Measurements from ENCODE around the gene FGFR3. TPM values are rescaled to one million over a fixed set of nuclear protein-coding genes. Genes with fewer than 3 reads are reported as not detected.

Gene FGFR3
- total RNA-seq, 1 experiment from 2014 or later: 8.2 TPM

- Histone ChIP-seq H3K36me3 (ENCODE audit: control insufficient read depth, insufficient read depth, low read length) (no peaks in the 10 kb centered on the region), H3K27me3 (ENCODE audit: control insufficient read depth, insufficient read depth, low read length) (no peaks in the 10 kb centered on the region), H3K4me1 (ENCODE audit: control insufficient read depth, insufficient read depth, low read length) (peaks cover 3% of the 10 kb centered on the region; the same call in 1 of the 2 replicates), H3K27ac (ENCODE audit: low read length) (peak overlapping the region; percentile 34; the same call in 1 of the 2 replicates), H3K4me3 (ENCODE audit: low read depth in 2 of 2, low read length in 2 of 2) (no peak overlapping the region), H3K9me3 (ENCODE audit: control insufficient read depth, insufficient read depth, low read depth, low read length) (no peaks in the 10 kb centered on the region)
- no TSS peak for BruUV-seq (replicated peaks)
- DNase-seq (ENCODE audit: low read depth, low spot score): no peak
- CTCF ChIA-PET: interaction anchor here (0.6 to 1.4 kb wide), 2 partner anchors 16 to 64 kb away, joined by 5 to 13 read pairs; no protein-coding TSS in a partner anchor
- POLR2A ChIA-PET: no interaction called here
- intact Hi-C loops (cut with micrococcal nuclease; ENCODE audit: unreplicated experiment): no loop called here
- peak; percentile 82 for ATAC-seq
- in situ Hi-C loops (cut with HindIII; ENCODE audit: low pct_unique_long_range_greater_than_20kb, low sequenced_read_pairs): no loop called here
- TF ChIP-seq CTCF (IDR thresholded peaks at IDR 0.05): no peak
- TF ChIP-seq TCF7L2 (IDR thresholded peaks at IDR 0.05; ENCODE audit: low read depth, low read length): no peak
- no peak for TF ChIP-seq REST (IDR thresholded peaks at IDR 0.05; ENCODE audit: insufficient read depth in 1 of 2, low read depth in 2 of 2, low read length in 1 of 2)
- TF ChIP-seq SIN3A (IDR thresholded peaks at IDR 0.05; ENCODE audit: borderline replicate concordance, insufficient read depth, low read depth, low read length): no peak
- TF ChIP-seq POLR2AphosphoS5 (IDR thresholded peaks at IDR 0.05; ENCODE audit: low read depth, low read length): no peak
These were observed 46.8 kb upstream of the FGFR3 start for GRCh38 chr4:1746265-1746691.

- Histone ChIP-seq H3K36me3 (ENCODE audit: control insufficient read depth, insufficient read depth, low read length) (no peaks in the 10 kb centered on the region), H3K4me3 (ENCODE audit: low read depth in 2 of 2, low read length in 2 of 2) (no peak overlapping the region), H3K4me1 (ENCODE audit: control insufficient read depth, insufficient read depth, low read length) (peaks cover 3% of the 10 kb centered on the region; the same call in 1 of the 2 replicates), H3K9me3 (ENCODE audit: control insufficient read depth, insufficient read depth, low read depth, low read length) (no peaks in the 10 kb centered on the region), H3K27ac (ENCODE audit: low read length) (peak overlapping the region; percentile 34; the same call in 1 of the 2 replicates), H3K27me3 (ENCODE audit: control insufficient read depth, insufficient read depth, low read length) (no peaks in the 10 kb centered on the region)
- no peak for TF ChIP-seq POLR2AphosphoS5 (IDR thresholded peaks at IDR 0.05; ENCODE audit: low read depth, low read length)
- no peak for TF ChIP-seq TCF7L2 (IDR thresholded peaks at IDR 0.05; ENCODE audit: low read depth, low read length)
- no peak for TF ChIP-seq CTCF (IDR thresholded peaks at IDR 0.05)
- no peak for TF ChIP-seq SIN3A (IDR thresholded peaks at IDR 0.05; ENCODE audit: borderline replicate concordance, insufficient read depth, low read depth, low read length)
- TF ChIP-seq REST (IDR thresholded peaks at IDR 0.05; ENCODE audit: insufficient read depth in 1 of 2, low read depth in 2 of 2, low read length in 1 of 2): no peak
- intact Hi-C loops (cut with micrococcal nuclease; ENCODE audit: unreplicated experiment): no loop called here
- BruUV-seq (replicated peaks): no TSS peak
- in situ Hi-C loops (cut with HindIII; ENCODE audit: low pct_unique_long_range_greater_than_20kb, low sequenced_read_pairs): no loop called here
- no peak for DNase-seq (ENCODE audit: low read depth, low spot score)
- ChIA-PET CTCF (interaction anchor here (0.6 to 1.5 kb wide), 4 partner anchors 17 to 63 kb away, joined by 4 to 13 read pairs (median 6); no protein-coding TSS in a partner anchor), POLR2A (no interaction called here)
- ATAC-seq: peak; percentile 51
These were observed 46.0 kb upstream of the FGFR3 start for GRCh38 chr4:1746919-1747602.
